ENCODE measurements around the gene UXT.

Gene UXT

GRCh38 chrX:47651043-47651905 lies 7.7 kb downstream of the UXT start:
- TF ChIP-seq POLR2A (IDR thresholded peaks at IDR 0.05; ENCODE audit: extremely low read depth, insufficient read length) (peak; percentile 23), MYC (IDR thresholded peaks at IDR 0.05; ENCODE audit: low read depth, low read length) (no peak)
- H3K4me3 ChIP-seq (ENCODE audit: low read depth, low read length) = peak overlapping the region; percentile 48
- DNase-seq (ENCODE audit: low read depth) = no peak

DNA sequence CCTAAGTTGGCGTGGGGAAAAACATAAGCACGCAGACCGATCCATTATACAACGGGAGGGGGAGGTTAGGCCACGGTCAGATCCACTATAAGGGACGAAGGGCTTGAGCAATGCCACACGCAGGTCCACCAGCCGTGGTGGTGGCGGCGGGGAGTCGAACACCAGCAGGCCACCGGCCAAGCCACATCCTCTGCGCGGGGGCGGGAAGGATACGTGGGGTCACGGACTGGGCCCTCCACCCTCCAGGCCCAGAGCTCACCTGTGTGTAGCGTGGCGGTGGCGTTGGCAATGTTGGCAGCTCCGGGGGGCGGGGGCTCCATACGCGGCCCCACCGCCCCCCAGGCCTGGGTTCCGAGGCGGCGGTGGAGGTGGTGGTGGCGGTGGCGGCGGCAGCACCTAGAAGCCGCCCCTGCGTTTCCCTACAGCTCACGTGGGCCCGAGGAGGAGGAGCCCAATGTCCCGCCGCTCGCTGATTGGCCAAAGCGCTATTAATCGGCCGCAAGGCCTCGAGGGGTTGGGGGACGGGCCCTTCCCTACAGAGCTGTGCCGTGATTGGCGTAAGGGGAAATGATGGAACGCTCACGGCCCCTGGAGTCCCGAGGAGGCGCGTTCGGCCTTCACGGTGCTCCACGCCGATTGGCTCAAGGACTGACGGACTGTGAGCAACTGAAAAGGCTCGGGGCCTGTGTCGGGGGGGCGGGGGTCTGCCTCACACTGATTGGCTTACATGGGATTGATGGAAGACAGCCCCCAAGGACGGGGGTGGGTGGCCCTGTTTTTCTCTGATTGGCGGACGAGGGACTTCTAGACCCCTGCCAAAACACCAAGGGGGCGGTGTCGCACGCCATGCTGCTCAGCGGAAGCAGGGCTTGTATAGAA lies 8.6 kb downstream of the UXT start, which contains the start of gene ELK1:
Gene ELK1, minus strand, starts transcription at position 400 of the 879 bp plus-strand sequence. CDS start 9,122 bp downstream, outside the sequence.
- TF ChIP-seq MAX (IDR thresholded peaks at IDR 0.05; ENCODE audit: low read depth, low read length) (peak; percentile 77), MYC (IDR thresholded peaks at IDR 0.05; ENCODE audit: low read depth, low read length) (peak; percentile 80), POLR2A (IDR thresholded peaks at IDR 0.05; ENCODE audit: extremely low read depth, insufficient read length) (peak; percentile 40), CTCF (IDR thresholded peaks at IDR 0.05; ENCODE audit: low read depth, low read length) (no peak)
- peak within 1 kb of the TSS; percentile 73 for H3K4me3 ChIP-seq (ENCODE audit: low read depth, low read length)
- peak; percentile 99 for DNase-seq (ENCODE audit: low read depth)

DNA sequence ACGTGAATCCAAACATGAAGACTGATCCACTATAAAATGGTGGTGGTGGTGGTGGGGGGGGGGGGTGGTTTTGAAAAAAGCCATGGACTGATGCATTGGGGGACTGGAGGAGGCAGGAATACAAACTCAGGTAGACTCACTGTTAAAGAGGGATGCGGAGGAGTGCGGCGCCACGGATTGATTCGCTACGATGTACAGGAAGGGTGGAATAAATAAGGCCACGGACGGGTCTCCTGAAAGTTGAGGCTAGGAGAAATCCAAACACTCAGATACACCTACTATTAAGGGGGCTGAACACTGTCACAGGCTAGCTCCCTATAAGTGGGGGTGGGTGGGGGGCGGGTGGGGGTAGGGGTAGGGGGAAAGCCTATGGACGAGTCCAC lies 9.2 kb downstream of the UXT start:
- no peak for DNase-seq (ENCODE audit: low read depth)
- H3K4me3 ChIP-seq (ENCODE audit: low read depth, low read length) = peak overlapping the region; percentile 73
- no peak for TF ChIP-seq POLR2A (IDR thresholded peaks at IDR 0.05; ENCODE audit: extremely low read depth, insufficient read length)
- no peak for TF ChIP-seq CTCF (IDR thresholded peaks at IDR 0.05; ENCODE audit: low read depth, low read length)
- no peak for TF ChIP-seq MYC (IDR thresholded peaks at IDR 0.05; ENCODE audit: low read depth, low read length)
- TF ChIP-seq MAX (IDR thresholded peaks at IDR 0.05; ENCODE audit: low read depth, low read length) = no peak

DNA sequence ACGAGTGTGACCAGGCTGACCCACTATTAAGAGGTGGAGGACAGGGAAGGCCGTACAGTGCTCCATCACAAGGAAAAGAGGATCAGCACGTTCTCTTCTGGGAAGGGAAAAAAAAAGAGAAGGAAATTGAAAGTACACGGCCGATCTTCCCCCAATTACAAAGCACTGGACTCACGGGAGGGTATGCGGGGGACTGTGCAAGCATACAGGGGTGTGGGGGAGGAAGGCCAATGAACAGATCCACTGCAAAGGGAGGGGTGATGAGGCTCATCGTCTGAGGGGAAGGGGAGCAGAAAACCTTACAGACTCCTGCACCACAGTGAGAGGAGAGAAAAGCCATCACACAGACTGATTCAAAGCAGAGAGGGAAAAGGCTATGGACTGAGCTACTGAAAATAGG lies 9.7 kb downstream of the UXT start:
- H3K4me3 ChIP-seq (ENCODE audit: low read depth, low read length) = peak overlapping the region; percentile 73
- DNase-seq (ENCODE audit: low read depth) = peak; percentile 59
- no peak for TF ChIP-seq POLR2A (IDR thresholded peaks at IDR 0.05; ENCODE audit: extremely low read depth, insufficient read length)
- TF ChIP-seq MYC (IDR thresholded peaks at IDR 0.05; ENCODE audit: low read depth, low read length) = no peak
- no peak for TF ChIP-seq CTCF (IDR thresholded peaks at IDR 0.05; ENCODE audit: low read depth, low read length)
- TF ChIP-seq MAX (IDR thresholded peaks at IDR 0.05; ENCODE audit: low read depth, low read length) = no peak

DNA sequence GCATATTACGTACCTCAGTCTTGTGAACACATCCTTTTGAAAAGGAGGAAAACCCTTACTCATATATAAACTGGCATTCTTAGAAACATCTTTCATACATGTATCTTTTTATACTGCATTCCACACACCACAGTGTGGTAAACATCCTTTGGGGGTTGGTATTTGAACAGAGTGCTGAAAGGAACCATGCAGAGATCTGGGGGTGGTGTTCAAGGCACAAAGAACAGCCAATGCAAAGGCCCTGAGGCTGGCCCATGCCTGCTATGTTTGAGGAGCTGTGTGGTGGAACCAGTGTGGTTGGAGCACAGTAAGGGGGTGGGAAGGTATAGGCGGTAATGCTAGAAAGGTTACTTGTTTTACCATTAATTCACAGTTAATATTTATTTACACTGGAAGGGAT lies 10.6 kb downstream of the UXT start:
- H3K4me3 ChIP-seq (ENCODE audit: low read depth, low read length) = peak overlapping the region; percentile 73
- DNase-seq (ENCODE audit: low read depth) = no peak
- no peak for TF ChIP-seq POLR2A (IDR thresholded peaks at IDR 0.05; ENCODE audit: extremely low read depth, insufficient read length)
- no peak for TF ChIP-seq MAX (IDR thresholded peaks at IDR 0.05; ENCODE audit: low read depth, low read length)
- TF ChIP-seq MYC (IDR thresholded peaks at IDR 0.05; ENCODE audit: low read depth, low read length) = no peak
- TF ChIP-seq CTCF (IDR thresholded peaks at IDR 0.05; ENCODE audit: low read depth, low read length) = no peak

GRCh38 chrX:47646636-47647035 lies 12.3 kb downstream of the UXT start:
- no peak overlapping the region for H3K4me3 ChIP-seq (ENCODE audit: low read depth, low read length)
- DNase-seq (ENCODE audit: low read depth) = no peak
- TF ChIP-seq MAX (IDR thresholded peaks at IDR 0.05; ENCODE audit: low read depth, low read length) (no peak), MYC (IDR thresholded peaks at IDR 0.05; ENCODE audit: low read depth, low read length) (no peak), CTCF (IDR thresholded peaks at IDR 0.05; ENCODE audit: low read depth, low read length) (no peak), POLR2A (IDR thresholded peaks at IDR 0.05; ENCODE audit: extremely low read depth, insufficient read length) (no peak)

Measured in NB4 (cell line).